GM19324 (cell line): Measurements from ENCODE around the gene CCDC112.
A peak's percentile ranks its signal among the peaks of the same experiment; 100 is the strongest.
"Not testable (repeated sequence)": the region's sequence is repeated elsewhere in the genome, so short reads cannot be mapped to it uniquely, and the experiment has no call there.

Source experiments
- ATAC-seq: cut with Tn5 transposase; IDR thresholded peaks from one replicate; pipeline ENCODE4 v1.9.1; 2021; ENCODE audit warnings: mild to moderate bottlenecking, moderate library complexity; ENCODE audit not compliant: unreplicated experiment, low FRiP score

The CCDC112 gene

GRCh38 chr5:115264786-115265185 lies 31.7 kb downstream of the CCDC112 start:
- no peak for ATAC-seq

DNA sequence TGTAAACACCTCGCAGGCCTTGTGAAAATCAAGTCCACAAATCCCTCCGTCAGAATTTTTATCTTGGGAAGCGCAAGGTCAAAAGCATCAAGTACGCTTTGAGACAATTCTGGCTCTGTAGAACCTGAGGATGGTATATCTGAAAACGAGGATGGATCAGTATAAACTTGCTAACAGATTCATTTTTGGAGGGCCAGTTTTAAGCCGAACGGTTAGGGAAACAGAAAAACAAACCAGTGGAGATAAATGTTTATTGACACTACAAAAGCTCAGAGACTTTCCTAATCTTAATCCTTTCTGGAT lies 33.4 kb downstream of the CCDC112 start:
- ATAC-seq = no peak

DNA sequence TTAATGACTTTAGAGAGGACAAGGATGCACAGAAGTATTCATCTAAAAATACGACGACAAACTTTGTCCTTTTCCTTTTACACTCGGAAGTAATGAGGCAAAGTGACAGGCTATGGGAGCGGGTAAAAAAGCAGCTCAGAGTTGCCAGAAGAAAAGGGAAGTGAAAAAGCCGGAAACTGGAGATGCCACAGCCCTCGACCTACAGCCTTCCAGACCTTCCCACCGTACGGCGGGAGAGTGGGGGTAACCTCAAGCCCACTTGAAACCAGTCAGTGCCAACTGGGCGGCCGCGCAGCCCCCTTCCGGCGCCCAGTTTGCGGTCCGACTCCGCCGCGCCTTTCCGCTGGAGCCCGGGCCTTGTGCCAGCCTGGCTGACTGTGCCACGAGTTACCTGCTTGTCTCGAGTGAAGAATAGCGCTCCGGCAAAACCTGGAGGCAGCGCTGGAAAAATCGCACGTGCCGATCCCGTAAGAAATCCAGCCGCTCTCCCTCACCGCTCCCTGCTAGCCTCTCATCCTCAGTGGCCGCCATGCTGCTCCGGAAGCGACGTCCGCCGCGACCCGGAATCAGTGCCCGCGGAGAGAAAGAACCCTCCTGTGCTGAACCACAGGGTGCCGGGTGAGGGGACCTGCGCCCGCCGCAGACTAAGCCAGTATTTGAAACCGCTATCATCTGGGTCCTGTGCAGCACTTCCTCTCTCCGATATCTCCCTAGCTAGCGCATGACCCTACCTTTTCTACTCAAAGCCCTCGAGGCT lies 34.0 kb downstream of the CCDC112 start, which contains the start of gene PGGT1B:
Gene PGGT1B (minus strand): TSS at position 557 of the 757 bp plus-strand sequence. CDS start 26 bp downstream, at position 531.
- ATAC-seq = peak; percentile 94

DNA sequence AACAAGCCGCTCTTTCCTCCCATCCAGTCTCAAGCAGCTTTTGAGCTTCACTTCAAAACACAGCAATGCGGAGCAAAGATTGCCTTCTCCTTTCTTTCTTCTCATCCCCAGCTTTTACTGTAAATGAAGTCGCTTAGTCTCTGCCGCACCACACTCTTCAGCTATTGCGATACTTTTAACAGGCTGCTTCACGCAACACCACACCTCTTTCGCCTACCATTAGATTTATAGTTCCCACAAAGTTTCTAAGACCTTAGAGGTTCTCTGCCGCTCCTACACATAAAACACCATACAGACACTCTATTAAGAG lies 34.5 kb downstream of the CCDC112 start:
- ATAC-seq = peak; percentile 41

GRCh38 chr5:115260248-115260647 lies 36.2 kb downstream of the CCDC112 start:
- no peak for ATAC-seq

GRCh38 chr5:115257981-115258380 lies 38.5 kb downstream of the CCDC112 start:
- no peak for ATAC-seq

GRCh38 chr5:115249379-115249778 lies 47.1 kb downstream of the CCDC112 start:
- ATAC-seq = not testable (repeated sequence)

DNA sequence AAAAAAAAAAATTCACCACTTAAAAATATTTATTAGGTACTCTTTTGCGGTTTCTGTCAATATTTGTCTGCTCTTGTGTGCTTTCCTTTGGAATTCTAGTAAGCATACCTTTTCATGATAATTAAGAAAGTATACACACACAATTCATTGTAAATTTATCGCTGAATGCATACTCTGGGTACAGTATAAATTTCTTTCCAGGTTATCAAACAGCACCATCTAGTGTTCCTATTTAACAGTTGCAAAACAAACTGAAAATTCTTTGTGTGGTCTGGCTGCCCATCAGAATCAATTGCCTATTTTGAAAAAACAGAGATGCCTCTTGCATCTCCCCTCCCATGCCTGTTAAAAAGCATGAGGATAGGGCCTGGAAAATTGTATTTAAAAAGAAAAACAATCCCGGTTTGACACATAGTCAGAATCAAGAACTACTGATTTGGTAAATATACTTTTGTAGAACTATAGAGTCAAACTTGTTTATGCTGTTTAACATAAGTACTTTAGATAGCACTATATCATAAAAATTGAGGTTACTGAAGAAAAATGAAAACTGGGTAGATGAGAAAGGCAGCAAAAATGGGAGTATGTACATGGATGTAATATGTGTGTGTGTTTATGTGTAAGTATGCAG lies 50.0 kb downstream of the CCDC112 start:
- ATAC-seq = peak; percentile 61

DNA sequence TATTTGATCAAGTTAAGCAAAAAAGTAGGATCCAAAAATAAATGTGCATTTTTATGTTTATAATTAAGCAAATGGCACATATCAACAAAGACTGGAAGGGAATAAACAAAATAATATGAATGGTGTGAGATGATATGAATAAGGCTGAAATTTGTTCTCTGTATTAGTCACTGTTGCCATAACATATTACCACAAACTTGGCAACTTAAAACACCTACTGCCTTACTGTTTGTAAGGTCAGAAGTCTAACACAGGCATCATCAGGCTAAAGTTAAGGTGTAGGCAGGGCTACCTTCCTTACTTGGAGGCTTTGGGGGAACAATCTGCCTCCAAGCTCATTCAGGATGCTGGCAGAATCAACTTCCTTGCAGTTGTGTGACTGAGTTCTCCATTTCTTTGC lies 53.0 kb downstream of the CCDC112 start:
- ATAC-seq = no peak

DNA sequence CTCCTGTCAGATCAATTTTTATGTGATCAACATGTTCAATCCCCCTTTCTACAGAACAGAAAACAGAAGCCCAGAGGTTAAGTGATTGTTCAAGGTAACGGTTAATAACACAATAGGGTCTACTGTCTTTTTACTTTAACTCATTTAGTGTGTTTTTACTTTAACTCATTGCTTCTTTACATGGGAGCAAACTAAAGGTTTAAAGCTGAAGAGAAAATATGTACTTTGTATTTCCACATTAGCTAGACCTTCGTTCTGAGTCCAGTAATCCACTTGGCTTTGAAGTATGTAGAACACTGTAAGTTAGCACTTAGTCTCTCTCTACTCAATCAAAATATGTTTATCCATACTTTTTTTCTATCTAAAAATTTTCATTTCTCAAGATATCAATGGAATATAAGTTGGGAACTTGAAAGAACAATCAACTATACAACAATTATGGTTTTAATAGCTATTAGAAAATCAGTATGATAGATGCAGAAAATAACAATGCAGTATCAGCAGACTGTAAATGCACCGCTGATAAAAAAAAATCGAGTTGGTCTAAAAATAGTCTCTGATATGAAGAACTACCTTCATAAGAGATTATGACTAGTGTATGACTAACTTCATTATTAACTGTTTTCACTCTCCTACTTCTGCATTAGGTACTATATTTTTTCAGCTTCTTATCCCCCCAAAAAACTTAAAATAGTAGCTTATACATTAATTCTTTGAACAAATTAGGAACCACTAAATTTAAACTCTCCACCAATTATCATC lies 54.4 kb downstream of the CCDC112 start:
- no peak for ATAC-seq

GRCh38 chr5:115237066-115237465 lies 59.4 kb downstream of the CCDC112 start:
- no peak for ATAC-seq

- ATAC-seq = no peak
These were observed 59.9 kb downstream of the CCDC112 start for GRCh38 chr5:115236599-115236998.

DNA sequence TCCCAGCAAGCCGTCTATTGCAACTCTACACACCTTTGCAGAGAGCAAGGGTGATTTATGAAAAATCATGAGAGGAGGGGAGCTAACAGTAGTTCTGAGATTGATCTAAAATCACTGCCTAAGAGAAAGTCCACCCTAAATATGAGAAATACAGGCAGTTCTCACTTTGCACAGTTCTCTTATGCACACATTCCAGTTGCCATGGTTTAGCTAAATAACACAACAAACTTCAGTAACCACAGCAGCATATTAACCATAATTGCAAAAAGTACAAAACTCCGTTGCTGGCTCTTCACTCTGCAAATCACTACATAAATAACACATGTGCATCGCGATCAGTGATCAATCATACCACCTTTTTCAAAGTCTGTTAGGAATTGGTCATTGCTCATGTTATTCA lies 64.9 kb downstream of the CCDC112 start:
- no peak for ATAC-seq

- no peak for ATAC-seq
These were observed 66.8 kb downstream of the CCDC112 start for GRCh38 chr5:115229606-115230005.

- ATAC-seq = no peak
These were observed 69.2 kb downstream of the CCDC112 start for GRCh38 chr5:115227281-115227680.
